NCI-H187 treated with DMSO at 0.1 percent for 48 hours (cell line): ENCODE results near the gene RACK1.

ENCODE experiments used
- DNase-seq: peaks from one replicate; lab custom pipeline; 2025; lab: John Stamatoyannopoulos, UW

Gene RACK1

DNA sequence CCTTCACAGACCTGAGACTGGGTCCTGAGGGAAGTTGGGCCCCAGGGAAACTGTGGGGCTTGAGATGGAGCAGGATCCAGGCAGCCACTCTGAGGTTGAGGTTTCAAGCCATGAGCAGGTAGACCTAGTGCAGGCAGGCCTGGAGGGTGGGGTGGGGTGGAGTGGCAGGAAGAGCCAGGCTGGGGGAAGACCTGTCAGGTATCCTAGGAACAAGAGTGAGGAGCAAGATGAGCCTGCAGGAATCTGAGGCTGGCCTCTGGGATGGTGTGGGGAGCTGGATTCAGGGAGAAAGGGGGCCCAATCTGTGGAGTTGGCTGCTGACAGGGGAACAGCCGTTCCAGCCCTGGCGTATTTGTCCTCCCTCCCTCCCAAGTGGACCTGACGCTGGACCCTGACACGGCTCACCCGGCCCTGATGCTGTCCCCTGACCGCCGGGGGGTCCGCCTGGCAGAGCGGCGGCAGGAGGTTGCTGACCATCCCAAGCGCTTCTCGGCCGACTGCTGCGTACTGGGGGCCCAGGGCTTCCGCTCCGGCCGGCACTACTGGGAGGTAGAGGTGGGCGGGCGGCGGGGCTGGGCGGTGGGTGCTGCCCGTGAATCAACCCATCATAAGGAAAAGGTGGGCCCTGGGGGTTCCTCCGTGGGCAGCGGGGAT, 9.8 kb downstream of the RACK1 start:
- no peak for DNase-seq

DNA sequence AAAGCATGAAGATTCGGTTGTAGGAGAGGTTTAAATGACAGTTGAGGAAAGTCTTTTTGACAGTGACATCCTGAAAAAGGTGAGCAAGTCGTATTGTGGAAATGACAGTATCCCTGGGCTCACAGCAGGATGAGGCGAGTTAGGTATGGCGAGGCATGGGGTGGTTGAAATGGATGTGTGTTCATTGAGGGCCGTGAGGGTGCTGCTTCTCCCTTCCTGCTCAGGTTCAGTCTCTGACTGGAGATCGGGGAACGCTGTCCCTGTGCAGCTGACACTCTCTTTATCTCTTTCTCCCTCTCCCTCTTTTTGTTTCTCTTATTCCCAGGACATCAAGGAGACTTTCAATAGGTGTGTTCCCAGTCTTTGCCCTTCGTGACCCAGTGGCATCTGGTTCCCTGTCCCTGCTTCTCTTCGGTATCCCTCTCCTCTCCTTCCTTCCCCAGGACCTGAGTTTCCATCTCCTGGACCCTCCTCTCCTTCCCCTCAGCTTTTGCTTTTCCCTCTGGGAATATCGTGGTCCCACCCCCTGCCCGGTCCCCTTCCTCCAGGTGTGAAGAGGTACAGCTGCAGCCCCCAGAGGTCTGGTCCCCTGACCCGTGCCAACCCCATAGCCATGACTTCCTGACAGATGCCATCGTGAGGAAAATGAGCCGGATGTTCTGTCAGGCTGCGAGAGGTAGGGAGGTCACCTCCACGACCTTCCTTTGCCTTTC, 10.5 kb downstream of the RACK1 start:
- DNase-seq = no peak

DNA sequence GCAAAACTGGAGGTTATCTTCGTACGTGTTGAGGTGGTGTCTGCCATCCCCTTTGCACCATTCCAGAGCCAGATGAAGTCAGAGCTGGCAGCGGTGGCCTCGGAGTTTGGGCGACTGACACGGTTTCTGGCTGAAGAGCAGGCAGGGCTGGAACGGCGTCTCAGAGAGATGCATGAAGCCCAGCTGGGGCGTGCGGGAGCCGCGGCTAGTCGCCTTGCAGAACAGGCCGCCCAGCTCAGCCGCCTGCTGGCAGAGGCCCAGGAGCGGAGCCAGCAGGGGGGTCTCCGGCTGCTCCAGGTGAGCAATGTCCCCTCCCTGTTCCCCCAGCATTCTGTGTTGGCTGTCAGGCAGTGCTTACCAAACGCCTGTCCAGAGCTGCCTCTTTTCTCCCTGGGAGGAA, 11.1 kb downstream of the RACK1 start:
- no peak for DNase-seq

DNA sequence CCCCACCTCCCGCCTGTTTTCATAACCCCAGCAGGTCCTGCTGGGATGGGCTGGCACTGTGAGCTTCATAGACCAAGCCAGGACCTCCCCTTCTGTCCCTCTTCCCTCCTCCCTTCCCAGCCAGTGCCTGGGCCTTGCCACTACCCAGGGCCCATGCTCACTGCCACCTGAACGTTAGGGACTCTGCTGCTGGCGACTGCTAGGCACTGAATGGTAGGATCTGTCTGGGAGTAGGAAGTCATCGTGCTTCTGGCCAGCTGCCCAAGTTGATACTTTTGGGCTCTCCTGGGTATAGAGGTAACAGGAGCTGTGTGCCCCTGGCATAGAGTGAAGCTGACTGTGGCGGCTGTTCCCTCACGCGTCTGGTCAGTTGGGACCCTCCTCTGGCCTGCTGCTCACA, 12.3 kb downstream of the RACK1 start:
- DNase-seq = no peak

DNA sequence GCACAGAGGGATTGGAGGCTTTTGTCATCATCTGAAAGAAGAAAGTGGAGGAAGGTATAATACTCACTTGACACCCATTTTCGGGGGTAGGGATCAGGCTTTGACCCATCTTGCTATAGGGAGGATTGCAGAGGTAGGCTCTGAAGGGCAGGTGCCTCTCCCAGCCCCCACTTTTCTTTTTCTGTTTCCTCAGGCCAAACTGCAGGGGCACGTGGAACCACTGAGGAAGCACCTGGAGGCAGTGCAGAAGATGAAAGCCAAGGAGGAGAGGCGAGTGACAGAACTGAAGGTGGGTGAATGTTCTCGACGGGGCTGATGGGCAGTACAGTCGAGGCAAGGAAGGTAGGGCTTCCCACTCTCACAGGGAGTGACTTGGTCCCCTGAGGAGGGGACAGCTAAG, 13.2 kb downstream of the RACK1 start:
- DNase-seq = no peak

DNA sequence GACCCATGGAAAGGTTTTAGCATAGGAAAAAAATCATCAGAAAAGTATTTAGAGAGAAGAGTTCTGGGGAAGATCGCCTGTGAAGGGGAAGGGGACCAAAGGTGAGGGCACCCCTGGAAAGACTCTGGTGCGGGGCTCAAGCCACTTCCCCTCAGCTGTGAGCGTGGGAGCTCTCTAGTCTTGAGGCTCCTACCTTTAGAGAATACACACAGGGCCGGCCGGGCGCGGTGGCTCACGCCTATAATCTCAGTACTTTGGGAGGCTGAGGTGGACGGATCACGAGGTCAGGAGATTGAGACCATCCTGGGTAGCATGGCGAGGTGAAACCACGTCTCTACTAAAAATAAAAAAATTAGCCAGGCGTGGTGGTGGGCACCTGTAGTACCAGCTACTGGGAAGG, 13.7 kb downstream of the RACK1 start:
- DNase-seq = no peak

DNA sequence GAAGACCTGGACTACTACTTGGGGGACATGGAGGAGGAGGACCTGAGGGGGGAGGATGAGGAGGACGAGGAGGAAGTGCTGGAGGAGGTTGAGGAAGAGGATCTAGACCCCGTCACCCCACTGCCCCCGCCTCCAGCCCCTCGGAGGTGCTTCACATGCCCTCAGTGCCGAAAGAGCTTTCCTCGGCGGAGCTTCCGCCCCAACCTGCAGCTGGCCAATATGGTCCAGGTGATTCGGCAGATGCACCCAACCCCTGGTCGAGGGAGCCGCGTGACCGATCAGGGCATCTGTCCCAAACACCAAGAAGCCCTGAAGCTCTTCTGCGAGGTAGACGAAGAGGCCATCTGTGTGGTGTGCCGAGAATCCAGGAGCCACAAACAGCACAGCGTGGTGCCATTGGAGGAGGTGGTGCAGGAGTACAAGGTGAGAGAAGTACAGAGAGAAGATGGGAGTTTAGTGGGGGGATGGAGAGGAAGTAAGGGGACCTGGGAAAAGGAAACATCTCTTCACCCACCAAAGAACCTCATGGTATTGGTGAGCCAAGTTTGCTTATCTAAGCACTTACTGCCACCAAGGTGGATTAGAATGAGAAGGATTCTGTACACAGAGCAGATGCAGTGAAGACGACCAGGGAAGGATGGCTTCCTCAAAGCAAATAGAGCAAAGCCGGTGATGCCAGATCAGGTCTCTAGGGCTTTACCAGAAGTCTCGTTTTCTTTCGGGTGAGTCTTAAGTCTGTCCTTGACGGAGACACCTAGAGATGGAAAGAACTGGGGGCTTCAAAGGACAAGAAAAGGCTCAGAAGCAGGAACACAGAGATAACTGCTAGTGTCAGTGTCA, 19.1 kb downstream of the RACK1 start:
- DNase-seq = no peak

DNA sequence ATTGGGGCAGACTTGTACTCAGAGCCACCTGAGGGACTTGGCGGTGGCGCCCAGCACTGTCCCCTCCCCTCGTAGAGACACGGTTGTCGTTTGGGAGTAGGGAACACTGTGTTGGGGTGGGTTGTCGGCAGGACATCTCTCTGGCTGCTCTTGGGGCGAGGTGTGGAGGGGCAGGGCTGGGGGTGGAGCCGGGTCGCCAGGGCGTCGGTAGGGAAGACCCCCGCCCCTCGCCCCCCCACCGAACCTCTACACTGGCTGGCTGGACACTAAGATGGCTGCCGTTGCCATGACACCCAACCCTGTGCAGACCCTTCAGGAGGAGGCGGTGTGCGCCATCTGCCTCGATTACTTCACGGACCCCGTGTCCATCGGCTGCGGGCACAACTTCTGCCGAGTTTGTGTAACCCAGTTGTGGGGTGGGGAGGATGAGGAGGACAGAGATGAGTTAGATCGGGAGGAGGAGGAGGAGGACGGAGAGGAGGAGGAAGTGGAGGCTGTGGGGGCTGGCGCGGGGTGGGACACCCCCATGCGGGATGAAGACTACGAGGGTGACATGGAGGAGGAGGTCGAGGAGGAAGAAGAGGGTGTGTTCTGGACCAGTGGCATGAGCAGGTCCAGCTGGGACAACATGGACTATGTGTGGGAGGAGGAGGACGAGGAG, 19.8 kb downstream of the RACK1 start:
- no peak for DNase-seq

DNA sequence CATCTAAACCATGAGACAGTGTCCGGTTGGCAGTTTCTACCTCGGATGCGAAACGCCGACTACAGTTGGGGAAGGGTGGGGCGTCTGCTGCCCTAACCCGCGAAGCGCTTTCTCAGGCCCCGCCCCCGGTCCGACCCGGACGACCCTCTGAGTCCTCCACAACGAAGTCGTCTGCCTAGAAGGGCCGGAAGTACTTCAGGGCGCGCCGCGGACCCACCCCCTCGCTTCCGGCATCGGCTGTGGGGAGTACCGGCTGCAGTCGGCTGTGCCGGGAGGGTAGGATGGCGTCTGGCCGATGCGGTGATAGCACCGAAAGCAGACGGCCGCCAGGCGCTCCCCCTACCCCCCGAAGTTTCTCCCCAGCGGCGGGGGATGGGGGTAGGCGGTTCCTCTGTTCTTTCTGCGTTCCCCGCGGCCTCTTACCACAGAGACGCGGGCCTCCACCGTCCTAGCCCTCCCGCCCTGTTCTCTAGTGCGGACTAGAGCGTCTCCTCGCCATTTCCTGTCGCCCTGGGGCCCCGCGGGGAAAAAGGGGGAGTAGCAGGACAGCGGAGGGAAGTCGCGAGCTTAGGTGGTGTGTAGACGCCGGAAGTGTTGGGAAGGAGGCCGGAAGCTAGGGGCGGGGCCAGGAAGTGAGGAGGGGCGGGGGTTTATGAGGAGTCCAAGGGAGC, 20.5 kb downstream of the RACK1 start, which contains the start of gene TRIM41:
Gene TRIM41, plus strand, starts transcription at position 224 of the 671 bp plus-strand sequence. CDS start 719 bp downstream, outside the sequence.
- DNase-seq = no peak

DNA sequence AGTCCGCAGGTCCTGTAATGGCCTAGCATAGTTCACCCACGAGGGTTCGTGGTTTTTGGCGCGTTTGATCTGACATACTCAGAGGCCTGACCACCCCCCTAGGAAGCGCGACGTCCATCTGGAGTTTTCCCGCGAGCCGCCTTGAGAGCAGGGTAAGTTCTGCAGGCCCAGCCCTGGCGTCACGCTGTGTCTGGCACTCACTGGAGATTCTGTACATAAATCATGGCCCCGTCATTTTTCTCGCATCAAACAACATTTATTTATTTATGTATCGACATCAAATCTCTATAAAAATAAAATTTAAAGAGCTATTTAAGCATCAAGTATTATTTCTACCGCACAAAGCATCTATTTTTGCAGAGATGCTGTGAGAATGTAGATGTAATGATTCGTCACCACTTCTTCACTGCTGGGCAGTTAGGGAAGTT, 21.1 kb downstream of the RACK1 start:
- no peak for DNase-seq

DNA sequence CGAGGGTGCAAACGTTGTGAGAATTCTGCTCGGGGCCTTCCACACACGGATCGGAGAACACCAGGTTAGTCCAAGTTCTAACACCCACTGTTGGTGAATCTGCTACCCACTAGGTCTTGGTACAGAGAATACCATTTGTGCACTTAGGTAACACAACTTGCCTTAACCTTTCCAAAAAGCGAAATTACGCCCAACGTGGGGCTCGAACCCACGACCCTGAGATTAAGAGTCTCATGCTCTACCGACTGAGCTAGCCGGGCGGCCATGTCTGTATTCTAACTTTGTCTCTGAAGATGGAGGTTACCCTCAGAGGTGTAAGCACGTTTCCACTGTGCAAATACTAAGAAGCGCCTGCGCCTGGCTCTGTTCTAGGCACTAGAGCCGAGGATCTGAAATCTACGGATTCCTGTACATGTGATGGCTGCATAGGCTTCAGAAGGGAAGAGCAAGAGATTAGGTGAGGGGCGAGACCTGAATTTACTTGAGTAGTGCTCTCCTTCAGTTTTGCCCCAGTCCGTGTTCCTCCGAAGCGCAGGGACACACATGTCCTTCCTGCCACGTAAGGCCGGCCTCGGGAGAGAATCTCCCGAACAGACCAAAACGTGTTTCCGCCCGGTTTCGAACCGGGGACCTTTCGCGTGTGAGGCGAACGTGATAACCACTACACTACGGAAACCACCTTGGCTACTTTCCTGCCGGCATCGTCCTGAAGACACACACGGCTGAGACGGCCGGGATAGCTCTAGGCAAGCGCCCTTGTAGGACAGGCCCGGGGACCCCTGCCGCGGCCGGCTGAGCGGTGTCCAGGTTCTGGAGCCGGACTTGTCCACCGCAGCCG, 21.7 kb downstream of the RACK1 start:
- no peak for DNase-seq

DNA sequence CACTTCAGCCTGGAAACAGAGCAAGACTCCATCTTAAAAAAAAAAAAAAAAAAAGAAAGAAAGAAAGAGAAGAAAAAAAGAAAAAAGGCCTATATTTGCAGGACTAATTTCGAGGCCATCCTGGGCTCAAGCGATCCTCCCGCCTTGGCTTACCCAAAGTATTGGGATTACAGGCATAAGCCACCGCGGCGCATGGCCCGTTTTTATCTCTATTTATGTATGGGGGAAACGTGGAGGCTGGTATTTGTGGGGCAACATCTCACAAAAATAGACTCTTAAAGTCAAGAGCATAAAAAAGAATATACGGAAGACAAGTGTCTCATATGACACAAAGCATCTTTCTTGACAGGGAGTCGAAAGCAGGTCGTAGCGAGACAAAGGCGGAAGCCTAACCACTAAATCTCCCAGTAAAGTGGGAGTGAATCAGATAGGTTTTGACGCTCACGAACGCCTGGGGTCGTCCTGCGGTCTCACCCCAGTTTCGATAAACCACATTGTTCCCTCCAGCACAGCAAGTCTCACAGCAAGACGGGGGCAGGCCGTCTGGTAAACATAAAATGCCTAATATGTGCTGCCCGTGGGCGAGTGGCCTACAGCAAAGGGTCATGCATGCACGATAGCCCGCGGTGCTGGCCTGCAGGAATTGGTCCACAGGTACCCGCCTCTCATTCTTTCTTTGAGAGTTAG, 22.5 kb downstream of the RACK1 start:
- no peak for DNase-seq

DNA sequence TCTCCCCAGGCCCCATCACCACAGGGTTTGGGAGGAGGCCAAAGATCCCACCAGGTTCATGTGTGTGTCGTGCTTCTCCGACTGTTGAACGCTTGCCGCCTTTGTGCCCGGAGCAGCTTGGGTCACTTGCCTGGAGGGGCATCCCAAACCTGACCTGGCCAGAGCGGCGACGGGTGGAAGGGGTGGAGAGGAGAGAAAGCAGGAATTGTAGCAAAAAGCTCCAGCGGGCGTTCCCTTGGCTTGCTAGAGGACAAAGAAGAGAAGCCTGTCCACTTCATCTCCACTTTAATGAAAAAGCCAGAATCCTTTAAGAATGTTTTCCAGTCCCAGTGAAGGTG, 23.6 kb downstream of the RACK1 start:
- DNase-seq = no peak

DNA sequence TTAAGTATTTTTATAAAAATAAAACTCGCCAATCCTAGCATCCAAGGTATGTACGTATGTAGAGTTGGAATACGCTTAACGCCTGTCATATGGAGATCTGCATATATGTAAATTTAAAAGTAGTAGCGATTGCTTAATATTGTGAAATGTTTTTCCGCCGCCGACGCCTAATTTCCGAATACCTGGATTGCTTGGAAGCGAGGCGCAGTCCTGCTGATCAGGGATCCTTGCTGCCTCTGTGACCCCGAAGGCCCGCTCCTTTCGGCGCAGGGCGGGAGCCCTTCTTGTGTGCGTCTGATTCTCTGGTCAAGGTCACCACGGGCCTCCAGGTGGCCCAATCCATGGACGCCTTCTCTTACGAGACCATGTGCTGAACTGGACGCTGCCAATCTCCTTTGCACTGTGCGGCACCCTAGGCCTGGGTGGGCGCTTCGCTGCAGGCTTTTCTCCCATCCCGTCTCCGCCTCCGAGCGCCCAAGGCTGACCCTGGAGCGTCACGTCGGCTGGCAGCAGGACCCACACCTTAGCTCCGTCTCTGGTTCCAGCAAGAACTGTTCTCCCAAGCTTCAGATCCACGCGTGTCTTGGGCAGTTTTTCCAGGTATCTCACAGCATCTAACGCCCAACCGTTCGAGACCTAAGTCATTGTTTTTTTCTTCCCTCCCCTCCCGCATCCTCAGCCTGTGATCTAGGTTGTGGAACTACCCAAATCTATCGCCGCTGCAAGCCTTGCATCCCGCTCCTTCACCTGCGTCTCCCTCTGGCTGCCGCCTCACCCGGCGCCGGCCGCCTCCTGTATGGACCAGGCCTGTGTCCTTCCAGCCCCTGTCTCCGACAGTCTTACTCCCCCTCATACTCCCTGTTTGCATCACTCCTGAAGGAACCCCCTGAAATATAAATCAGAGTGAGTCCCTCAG, 24.2 kb downstream of the RACK1 start:
- DNase-seq = no peak

DNA sequence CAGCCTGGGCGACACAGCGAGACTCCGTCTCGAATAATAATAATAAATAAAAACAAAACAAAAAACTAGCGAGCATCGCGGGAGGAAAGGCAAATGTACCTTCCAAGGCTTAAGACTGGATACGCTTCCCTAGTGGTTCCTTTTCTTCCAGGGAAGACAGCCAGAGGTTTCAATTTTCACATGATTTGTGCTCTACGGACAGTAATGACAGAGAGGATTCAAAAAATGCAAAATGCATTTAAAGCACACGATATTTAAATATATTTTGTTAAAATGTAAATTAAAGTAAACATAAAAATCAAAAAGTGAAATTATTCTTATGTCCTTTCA, 24.9 kb downstream of the RACK1 start:
- no peak for DNase-seq

DNA sequence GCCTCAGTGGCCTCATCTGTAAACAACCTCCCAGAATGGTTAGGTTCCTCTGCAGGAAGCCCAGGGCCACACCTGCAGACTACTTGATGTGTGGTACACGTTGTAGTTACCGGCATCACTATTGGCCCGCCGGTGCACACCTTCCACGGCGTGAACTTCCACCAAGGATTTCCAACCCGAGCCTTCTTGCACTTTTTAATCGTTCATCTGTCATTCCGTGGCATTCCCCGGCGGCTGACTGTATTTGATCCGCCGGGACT, 26.0 kb downstream of the RACK1 start:
- no peak for DNase-seq

DNA sequence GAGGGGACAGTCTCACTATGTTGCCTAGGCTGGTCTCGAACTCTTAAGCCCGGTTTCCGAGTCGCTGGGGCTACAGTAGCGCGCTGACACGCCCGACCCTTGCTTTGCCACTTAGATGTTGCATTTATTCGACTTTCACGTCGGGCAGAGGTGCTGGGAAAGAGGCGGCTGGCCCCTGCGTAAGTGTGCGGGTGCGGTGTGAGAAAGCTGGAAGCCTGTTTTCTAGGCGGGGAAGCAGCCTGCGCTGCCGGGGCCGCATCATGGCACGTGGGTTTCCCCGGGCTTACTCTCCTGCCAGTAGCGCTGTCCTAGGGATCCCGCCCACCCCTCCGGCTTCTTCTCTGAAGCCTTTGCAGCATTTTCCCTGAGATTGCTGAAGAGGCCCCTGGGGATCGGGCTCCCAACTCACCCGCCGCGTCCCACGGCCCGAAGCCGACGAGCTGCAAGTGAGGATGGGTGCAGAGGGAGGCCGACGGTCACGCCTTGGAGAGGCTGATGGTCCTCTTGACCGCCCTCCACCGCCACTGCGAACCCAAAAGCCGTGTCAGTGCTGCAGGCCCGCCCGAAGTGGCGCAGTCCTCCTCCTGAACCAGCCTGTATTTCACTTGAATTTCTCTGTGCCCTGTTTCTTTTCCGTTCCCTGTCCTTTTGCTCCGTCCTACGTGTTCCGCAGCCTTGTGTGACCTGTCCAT, 26.4 kb downstream of the RACK1 start:
- no peak for DNase-seq

DNA sequence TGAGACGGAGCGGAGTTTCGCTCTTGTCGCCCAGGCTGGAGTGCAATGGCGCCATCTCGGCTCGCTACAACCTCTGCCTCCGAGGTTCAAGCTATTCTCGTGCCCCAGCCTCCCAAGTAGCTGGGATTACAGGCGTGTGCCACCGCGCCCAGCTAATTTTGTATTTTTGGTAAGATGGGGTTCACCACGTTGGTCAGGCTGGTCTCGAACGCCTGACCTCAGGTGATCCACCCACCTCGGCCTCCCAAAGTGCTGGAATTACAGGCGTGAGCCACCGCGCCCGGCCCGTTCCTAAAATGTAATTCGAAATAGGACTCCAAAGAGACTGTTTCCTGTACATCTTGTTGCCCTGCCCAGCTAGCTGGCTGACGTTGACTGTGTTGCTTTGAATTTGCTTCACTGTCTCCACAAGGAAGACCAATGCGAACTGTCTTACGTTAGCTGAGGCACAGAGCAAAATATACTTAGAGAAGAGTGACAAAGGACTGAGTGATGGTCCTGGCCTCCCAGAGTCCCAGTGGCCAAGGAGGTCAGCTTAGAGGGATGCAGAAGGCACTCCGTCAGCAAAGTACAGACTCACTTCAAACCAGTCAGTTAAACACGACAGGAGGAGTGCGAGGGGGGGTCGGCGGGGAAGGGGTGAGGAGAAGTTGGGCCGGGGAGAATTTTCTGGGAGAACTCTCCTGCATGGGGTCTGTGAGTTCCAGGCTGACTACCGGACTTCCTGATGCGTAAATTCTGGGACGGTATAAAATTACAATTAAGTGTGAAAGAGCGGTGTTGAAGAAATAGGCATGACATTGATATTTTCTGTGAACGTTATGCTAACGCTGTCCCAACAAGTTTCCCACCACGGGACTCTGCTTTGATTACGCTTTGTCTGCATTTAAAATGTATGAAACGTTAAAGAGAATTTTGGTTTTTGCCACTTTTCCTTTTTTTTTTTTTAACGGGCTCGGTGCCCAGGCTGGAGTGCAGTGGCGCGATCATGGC, 27.4 kb downstream of the RACK1 start:
- DNase-seq = no peak
